Skeletal muscle cell (primary cell): ENCODE measurements around the gene RGS7.
A peak's percentile ranks its signal among the peaks of the same experiment; 100 is the strongest.
"Not testable (repeated sequence)": the region's sequence is repeated elsewhere in the genome, so short reads cannot be mapped to it uniquely, and the experiment has no call there.

ENCODE experiments used
- DNase-seq: peaks from one replicate; pipeline ENCODE4 v3.0.0-alpha.2; 2010; ENCODE audit warnings: low read depth
- H3K4me3 ChIP-seq: 2 replicates; pipeline ENCODE4 v1.5.1; 2011; ENCODE audit warnings: low read depth, mild to moderate bottlenecking, control low read depth, low read length, moderate library complexity

RGS7 gene

GRCh38 chr1:241336335-241336734 lies 20.7 kb downstream of the RGS7 start:
- DNase-seq = peak; percentile 32
- no peak overlapping the region for H3K4me3 ChIP-seq

- no peak for DNase-seq
- H3K4me3 ChIP-seq = no peak overlapping the region
Measured at GRCh38 chr1:241332987-241333386, 24.0 kb downstream of the RGS7 start.

GRCh38 chr1:241332037-241332409 lies 25.0 kb downstream of the RGS7 start:
- H3K4me3 ChIP-seq = no peak overlapping the region
- DNase-seq = no peak

- no peak for DNase-seq
Measured at GRCh38 chr1:241331328-241332036, 25.5 kb downstream of the RGS7 start.

GRCh38 chr1:241330619-241331327 lies 26.2 kb downstream of the RGS7 start:
- H3K4me3 ChIP-seq = no peak overlapping the region
- no peak for DNase-seq

More at GRCh38 chr1:241331328-241332036, 25.5 kb downstream of the RGS7 start:
- H3K4me3 ChIP-seq = no peak overlapping the region

- DNase-seq = no peak
- no peak overlapping the region for H3K4me3 ChIP-seq
Measured at GRCh38 chr1:241325456-241325855, 31.5 kb downstream of the RGS7 start.

- no peak for DNase-seq
- H3K4me3 ChIP-seq = no peak overlapping the region
Measured at GRCh38 chr1:241323514-241324195, 33.4 kb downstream of the RGS7 start.

- DNase-seq = no peak
- H3K4me3 ChIP-seq = no peak overlapping the region
Measured at GRCh38 chr1:241317676-241318075, 39.3 kb downstream of the RGS7 start.

GRCh38 chr1:241316372-241316771 lies 40.6 kb downstream of the RGS7 start:
- no peak overlapping the region for H3K4me3 ChIP-seq
- DNase-seq = no peak

- no peak overlapping the region for H3K4me3 ChIP-seq
- DNase-seq = no peak
Measured at GRCh38 chr1:241311056-241311746, 45.8 kb downstream of the RGS7 start.

- no peak overlapping the region for H3K4me3 ChIP-seq
- DNase-seq = peak; percentile 47
Measured at GRCh38 chr1:241310451-241310850, 46.6 kb downstream of the RGS7 start.

- no peak overlapping the region for H3K4me3 ChIP-seq
- no peak for DNase-seq
Measured at GRCh38 chr1:241309651-241310050, 47.4 kb downstream of the RGS7 start.

GRCh38 chr1:241308471-241308870 lies 48.5 kb downstream of the RGS7 start:
- no peak for DNase-seq
- no peak overlapping the region for H3K4me3 ChIP-seq

- no peak for DNase-seq
- no peak overlapping the region for H3K4me3 ChIP-seq
Measured at GRCh38 chr1:241308011-241308410, 49.0 kb downstream of the RGS7 start.

- no peak overlapping the region for H3K4me3 ChIP-seq
- no peak for DNase-seq
Measured at GRCh38 chr1:241306125-241306790, 50.7 kb downstream of the RGS7 start.

GRCh38 chr1:241302024-241302423 lies 55.0 kb downstream of the RGS7 start:
- H3K4me3 ChIP-seq, DNase-seq: not testable (repeated sequence)

- no peak for DNase-seq
- H3K4me3 ChIP-seq = no peak overlapping the region
Measured at GRCh38 chr1:241299347-241299746, 57.7 kb downstream of the RGS7 start.

- DNase-seq = no peak
- no peak overlapping the region for H3K4me3 ChIP-seq
Measured at GRCh38 chr1:241292973-241293372, 64.0 kb downstream of the RGS7 start.

- DNase-seq, H3K4me3 ChIP-seq: not testable (repeated sequence)
Measured at GRCh38 chr1:241291548-241291947, 65.5 kb downstream of the RGS7 start.
